HG02870 (cell line): Measurements from ENCODE around the gene SEMG2.

ENCODE experiments used
- ATAC-seq: cut with Tn5 transposase; IDR thresholded peaks from one replicate; pipeline ENCODE4 v1.9.1; 2021; ENCODE audit warnings: mild to moderate bottlenecking, moderate library complexity; ENCODE audit not compliant: unreplicated experiment

The SEMG2 gene

DNA sequence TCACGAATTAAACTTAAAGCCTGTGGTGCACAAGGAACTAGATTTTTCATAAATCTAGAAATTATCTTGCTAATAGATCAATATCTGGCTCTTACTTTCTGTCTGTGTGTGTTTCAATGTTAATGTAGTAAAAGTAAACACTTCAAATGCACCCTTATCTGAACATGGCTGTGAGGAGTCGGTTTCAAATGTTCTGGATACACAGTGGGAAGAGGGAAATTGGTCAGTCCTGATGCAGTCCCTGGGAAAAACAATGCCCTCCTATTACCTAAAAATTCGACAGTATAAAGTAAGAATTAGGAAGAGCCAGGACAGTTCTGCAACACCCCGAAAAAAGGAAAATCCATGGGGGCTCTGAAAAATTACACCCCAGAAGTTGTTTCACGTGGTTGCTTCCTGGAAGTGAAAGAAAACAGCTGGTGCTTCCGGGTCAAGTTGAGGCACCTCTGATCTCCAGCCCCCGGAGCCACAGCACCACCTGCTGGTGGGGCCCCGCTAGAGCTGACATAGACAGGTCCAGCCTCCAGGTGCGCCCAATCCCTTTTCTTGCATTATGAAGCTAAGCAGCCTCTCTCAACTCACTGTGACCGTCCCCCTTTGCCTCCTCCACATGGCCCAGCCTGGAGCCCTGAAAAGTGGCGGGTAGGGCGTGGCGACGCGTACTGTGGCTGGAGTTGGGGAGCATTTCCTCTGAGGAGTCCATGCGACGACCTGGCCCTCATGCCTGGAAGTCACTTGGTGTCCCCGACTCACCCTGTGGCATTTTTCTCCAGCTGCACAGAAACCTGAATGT is 8.3 kb downstream of the SEMG2 start:
- ATAC-seq = no peak

DNA sequence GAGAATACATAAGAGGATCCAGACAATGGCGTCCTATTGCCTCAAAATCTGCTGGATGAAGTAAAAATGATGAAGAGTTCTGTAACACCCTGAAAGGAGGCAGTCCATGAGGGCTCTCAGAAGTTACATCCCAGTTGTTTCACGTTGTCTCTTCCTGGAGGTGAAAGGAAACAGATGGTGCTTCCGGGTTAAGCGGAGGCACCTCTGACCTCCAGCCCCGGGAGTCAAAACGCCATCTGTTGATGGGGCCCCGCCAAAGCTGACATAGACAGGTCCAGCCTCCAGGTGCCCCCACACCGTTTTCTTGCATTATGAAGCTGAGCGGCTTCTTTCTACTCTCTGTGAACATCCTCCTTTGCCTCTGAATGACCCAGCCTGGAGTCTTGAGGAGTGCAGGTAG is 9.5 kb downstream of the SEMG2 start:
- no peak for ATAC-seq

DNA sequence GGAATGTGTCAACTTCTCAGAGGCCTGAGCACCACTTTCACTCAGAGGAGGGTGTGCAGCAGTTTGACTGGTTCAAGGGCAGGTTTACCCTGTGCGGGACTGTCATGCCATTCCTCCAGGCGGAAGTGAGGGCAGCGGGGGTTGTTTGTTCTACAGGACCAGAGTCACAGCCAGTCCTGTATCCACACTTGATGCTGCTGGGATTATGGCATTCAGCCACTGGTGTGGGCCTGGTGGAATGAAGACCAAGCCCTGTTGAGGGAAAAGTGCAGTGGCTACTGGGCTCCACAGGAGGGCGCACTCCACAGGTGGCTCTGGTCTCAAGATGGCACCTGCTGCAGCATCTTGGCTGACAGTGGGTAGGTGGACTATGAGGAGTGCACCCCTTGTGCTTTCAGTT is 14.8 kb downstream of the SEMG2 start:
- no peak for ATAC-seq

DNA sequence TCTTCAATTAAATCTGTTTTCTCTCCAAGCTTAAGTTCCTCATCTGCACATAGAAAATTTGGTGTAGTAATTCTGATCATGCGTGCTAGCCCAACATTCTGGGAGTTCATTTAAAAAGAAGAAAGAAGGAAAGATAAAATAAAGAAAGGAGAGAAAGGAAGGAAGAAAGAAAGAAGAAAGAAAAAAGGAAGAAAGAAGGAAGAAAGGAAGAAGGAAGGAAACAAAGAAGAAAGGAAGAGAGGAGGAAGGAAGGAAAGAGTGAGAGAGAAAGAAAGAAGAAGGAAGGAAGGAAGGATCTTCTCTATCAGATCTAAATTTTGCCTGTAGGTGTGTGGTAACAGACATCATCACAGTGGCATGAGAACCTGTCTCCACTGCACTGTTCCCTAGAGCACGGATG is 17.0 kb downstream of the SEMG2 start:
- no peak for ATAC-seq

DNA sequence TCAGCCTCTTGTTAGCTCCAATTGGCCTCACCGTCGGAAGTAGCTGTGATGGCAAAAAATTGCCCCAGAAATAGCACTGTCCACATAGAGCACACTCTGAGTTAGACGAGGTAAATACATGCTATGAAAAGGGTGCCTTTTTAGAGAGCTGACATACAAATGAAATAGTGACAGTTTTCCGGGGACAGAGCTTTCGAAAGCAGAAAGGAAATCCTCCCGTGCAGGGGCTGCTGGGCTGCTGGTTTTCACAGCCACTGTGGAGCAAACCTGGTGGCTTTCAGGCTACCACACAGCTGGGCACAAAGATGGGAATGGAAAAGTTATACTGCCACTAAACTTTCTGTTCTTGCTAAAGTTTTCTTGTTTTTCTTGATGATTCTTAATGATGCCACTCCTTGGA is 24.9 kb downstream of the SEMG2 start:
- no peak for ATAC-seq

DNA sequence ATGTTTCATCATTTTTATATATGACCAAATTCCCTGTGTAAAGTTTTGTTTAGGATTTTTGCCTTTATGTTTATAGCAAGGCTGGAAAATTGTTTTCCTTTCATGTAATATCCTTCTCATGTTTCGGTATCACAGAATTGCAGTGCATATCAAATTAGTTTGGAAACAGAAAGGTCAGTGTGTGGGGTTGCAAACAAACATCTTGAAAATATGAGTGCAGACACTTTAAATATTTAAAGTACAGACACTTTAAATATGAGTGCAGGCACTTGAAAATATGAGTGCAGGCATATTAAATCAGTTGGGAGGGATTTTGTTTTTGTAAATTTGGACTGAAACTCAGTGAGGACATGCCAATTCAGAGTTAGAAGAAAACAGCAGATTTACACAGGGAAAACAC is 26.7 kb downstream of the SEMG2 start:
- no peak for ATAC-seq

DNA sequence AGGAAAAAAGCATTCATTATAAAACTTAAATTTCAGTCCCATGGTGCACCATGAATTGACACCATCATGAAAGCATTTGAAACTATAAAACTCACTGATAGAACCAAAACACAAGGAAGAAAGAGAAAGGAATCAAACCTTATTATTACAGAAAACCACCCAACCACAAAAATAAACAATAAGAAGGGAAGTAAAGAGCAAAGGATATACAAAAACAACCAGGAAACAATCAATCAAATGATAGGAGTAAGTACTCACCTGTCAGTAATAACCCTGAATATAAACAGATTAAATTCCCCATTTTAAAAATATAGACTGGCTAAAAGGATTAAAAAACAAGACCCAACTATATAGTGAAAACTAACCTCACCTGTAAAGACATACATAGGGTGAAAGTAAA is 27.4 kb downstream of the SEMG2 start:
- ATAC-seq = no peak

DNA sequence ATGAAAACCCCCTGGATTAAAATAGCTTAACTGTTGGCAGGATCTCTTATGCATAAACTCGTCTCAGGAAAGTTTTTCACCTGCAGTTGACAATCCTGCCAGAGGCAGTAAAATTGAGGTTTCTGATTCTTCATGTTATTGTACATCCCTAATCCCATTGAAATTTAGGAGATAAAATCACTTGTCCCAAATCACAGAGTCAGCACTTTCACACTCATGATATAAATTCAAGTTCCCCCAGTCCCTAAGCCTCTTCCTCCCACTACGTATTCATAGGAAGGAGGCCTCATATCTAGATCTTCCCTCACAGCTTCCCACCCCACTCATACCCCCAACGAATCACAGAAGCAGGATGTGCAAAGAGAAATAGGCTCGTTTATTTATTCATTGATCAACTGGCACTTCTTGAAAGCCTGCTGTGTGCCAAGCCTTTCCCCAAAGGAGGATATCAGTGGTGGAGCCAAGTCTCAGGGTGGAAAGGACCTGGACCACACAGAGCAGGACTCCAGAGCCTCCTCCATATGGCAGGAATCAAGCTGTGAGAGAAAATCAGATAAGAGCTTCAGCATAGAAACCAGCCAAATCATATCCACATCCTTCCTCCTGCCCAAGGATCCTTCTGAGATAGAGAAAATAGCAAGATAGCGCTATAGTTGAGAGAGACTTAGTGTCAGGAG is 30.8 kb downstream of the SEMG2 start:
- ATAC-seq = no peak

DNA sequence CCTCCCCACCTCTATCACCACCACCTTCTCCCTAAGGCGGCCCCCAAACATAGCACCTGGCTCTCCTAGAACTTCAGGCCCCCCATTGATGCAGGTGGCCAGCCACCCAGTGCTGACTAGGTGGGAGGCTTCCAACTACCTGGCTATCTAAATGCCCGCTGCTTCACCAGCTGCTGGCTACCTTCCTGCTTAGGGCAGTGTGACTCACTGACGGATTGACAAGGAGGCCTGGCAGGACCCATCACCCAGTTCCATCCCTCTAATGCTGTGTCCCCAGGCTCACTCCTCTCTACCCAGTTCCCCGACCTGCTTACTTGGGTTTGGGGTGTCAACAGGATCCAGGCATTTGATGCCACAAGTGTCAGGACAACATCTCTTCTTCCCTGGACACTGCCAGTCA is 32.1 kb downstream of the SEMG2 start:
- ATAC-seq = no peak

DNA sequence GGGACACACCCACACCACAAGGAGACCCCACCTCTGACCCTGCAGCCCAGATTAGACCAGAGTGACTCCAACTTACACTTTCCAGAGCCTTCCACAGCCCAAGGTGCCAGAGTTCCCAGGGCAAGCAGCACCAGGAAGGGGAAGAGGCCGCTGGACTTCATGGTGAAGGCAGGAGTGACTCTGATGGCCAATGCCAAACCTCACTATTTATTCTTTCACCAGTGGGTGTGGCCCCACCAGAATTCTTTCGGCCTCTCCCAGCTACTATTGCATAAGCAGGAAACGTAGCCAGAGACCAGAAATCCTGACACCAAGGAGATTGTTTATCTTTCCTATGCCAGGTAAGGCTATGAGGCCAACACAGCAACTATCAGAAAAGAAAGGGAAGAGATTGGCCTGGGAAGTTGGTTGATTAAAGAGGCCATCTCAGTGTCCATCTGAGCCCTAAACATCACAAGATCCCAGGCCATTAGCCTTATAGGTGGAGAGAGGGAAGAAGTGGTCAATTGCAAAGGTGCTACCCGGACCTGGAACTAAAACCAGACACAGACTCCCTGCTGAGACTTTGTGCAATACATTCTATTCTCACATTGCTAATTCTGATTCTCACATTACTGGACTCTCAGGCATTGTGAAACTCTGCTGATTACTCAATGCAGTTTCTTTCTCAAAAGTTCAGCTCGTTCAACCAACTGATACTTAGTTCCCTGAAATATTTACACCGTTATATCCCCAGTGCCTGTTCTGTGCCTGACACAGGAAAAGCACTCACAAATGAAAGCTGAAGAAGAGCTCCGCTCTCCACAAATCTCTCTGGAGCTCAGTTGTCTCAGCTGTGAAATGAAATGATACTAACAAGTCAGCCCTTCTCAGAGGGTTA is 33.5 kb downstream of the SEMG2 start, which contains the start of gene SLPI:
TSS of gene SLPI (minus strand) at position 182 of the 880 bp plus-strand sequence. CDS start at position 161, 21 bp downstream.
- ATAC-seq = no peak

DNA sequence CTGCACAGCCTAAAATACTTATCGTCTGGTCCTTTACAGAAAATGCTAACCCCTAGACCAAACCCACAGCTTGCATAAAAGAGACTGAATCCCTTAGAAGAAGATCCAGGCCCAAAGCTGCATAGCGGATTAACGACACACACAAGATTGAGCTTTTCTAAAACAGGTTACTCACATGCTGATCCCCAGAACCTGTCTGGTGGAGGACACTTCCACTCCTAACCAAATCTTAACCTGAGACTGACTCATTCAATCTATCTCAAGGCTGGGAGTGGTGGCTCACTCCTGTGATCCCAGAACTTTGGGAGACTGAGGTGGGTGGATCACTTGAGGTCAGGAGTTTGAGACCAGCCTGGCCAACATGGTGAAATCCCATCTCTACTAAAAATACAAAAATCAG is 36.0 kb downstream of the SEMG2 start:
- ATAC-seq = no peak

DNA sequence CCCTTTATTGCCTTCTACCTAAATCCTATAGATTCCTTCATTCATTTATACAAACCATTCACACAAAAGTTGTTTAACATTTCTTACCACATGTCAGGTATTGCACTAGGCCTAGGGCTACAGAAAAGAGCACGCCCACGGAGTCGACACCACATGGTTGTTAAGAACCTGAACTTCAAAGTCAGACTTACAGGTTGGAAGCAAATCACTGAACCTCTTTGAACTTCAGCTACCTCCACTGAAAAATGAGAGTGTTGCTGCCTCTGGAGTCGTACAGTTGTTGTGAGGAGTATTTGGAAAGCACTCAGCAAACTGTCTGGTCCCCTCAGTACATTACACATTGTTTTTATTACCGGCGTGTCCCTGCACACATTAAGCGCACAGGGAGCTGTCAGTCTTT is 36.5 kb downstream of the SEMG2 start:
- ATAC-seq = no peak

DNA sequence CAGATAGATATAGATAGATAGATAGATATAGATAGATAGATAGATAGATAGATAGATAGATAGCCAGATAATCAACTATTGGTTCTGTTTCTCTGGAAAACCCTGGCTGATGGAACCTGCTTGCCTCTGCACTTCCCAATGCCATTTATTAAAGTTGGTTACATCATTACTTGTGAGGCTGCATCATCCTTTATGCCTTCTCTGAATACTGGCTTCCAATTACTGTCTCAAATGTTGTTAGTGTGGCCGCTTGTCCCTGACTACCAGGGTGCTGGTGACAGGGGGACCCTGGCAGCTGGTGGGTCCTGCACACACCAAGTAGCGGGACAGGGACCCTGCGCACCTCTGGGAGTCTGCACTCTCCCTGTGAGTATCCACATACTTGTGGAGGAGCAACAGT is 37.1 kb downstream of the SEMG2 start:
- ATAC-seq = no peak

DNA sequence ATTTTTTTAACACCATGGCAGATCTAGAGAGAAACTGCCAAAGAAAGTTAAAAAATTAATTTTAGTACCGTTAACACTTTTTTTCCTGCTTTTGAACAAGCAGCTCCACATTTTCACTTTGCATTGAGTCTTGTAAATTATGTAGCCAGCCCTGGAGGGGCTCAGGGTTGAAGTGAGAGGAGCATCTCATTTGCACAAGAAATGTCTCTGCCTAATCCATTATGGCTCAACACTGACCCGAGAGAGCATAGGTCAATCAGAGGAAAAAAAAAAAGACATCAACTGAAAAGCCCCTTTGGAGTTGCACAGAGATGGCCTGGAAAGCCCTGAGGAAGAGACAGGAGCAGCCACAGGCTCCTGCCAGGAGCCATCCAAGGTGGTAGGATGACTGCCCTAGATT is 37.5 kb downstream of the SEMG2 start:
- ATAC-seq = no peak

DNA sequence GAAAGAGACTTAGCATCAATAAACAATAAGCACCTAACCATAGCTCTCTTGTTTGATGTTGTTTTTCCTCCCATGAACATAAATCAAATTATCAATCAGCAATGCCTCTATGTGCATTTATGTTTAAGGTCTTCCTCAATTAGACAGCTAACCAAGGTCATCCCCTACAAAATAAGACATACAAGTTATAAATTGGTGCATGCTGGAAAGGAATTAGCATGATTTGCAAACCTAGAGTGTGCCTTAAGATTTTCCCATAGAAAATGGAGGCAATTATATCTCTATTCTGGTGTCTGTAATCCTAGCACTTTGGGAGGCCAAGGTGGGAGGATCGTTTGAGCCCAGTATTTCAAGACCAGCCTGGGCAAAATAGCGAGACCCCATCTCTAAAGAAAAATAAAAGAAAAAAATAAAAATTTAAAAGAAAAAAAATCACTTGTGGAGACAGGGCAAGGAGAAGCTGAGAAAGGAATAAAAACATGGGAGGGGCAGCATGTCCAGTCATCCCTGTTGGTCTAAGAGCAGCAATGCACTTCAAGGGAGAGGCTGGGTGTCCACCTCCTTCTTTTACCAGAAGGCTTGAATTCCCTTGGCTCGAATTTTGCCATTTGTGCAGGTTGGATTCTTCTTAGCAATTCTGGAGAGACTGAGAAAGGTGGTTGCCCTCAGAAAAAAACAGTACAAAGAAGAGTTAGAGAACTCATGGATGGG is 42.5 kb downstream of the SEMG2 start:
- ATAC-seq = no peak

DNA sequence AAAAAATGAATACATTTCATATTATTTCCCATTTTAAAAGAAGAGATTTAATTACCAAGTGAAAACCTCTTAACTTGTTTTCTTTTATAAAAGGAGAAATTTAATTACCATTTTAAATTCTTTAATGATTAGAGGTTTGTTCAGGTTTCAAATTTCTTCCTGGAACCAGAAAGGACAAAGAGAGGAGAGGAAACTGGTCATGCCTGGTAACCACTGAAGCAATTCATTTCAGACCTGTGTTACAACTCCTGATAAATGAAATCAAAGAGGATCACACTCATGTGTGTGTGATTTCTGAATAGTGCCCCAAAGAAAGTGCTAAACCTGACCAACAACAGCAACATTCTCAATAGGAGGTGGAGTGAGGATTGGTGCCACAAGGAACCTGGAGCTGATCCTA is 45.8 kb downstream of the SEMG2 start:
- no peak for ATAC-seq

DNA sequence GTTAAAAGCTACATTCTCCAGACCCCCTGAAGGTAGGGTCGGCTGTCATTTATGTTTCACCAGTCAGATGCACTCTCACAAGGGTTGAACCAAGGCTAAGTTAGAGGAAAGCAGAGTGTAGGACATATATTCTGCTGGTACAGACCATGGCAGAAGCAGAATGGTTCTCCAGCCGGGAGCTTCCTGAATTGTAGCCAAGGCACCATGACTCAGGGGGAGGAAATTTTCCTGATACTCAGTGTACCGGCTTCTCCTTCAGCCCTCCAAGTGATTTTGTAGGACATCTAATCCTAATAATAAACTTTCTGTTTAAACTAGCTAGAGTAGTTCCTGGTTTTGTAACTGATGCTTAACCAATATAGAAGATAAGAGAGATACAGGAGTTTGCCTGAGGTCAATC is 47.4 kb downstream of the SEMG2 start:
- no peak for ATAC-seq

DNA sequence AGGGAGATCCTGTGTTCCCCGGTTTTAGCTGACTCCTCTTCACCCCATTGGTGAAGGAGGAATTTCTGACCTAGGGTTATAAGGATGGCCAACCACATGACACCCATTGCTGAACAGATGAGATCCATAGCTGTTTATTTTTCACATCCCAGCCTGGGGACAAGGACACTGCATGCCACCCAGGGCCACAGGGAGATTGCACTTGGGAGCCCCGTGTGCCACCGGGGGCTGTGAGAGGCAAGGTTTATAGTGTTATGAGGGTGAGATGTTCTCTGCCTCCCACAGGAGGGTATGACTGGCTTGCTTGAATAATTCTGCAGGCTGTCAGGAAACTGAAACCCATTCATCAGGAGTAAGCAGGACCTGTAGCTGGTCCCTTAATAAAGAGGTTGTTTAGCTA is 47.9 kb downstream of the SEMG2 start:
- ATAC-seq = no peak

DNA sequence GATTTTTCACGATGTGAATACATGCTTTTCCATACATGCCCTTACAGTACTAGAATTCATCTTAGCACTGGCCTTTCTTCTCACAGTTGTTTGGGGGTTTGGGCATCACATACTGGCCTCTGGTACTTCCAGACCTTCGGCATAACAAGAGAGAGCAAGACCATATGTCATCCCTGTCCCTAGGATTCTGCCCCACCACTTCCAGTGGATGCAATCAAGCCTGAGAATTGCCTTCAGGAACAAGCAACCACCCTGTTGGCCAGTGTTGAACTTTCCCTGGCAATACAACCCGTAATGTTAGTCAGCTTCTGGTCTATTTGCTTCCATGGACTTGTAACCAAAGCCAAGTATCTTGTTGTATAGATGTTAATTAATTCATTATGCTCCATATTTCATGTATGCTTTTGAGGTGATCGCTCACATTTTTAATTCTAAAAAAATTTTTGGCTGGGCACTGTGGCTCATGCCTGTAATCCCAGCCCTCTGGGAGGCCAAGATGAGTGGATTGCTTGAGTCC is 48.6 kb downstream of the SEMG2 start:
- ATAC-seq = no peak
